GM12874 (cell line): ENCODE data around the gene SPSB4.

ENCODE experiments used
- TF ChIP-seq, protein P1 (sequence below): IDR thresholded peaks from 2 replicates; pipeline ENCODE4 v1.5.1; 2011; ENCODE audit warnings: low read depth, mild to moderate bottlenecking, control low read depth, low read length, moderate library complexity; ENCODE audit not compliant: insufficient read depth

The SPSB4 gene

GRCh38 chr3:141115789-141116541, 64.8 kb downstream of the SPSB4 start:
- TF ChIP-seq, protein P1, sequence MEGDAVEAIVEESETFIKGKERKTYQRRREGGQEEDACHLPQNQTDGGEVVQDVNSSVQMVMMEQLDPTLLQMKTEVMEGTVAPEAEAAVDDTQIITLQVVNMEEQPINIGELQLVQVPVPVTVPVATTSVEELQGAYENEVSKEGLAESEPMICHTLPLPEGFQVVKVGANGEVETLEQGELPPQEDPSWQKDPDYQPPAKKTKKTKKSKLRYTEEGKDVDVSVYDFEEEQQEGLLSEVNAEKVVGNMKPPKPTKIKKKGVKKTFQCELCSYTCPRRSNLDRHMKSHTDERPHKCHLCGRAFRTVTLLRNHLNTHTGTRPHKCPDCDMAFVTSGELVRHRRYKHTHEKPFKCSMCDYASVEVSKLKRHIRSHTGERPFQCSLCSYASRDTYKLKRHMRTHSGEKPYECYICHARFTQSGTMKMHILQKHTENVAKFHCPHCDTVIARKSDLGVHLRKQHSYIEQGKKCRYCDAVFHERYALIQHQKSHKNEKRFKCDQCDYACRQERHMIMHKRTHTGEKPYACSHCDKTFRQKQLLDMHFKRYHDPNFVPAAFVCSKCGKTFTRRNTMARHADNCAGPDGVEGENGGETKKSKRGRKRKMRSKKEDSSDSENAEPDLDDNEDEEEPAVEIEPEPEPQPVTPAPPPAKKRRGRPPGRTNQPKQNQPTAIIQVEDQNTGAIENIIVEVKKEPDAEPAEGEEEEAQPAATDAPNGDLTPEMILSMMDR, result no peak

- TF ChIP-seq, protein P1, result no peak
These were observed 65.6 kb downstream of the SPSB4 start for GRCh38 chr3:141116721-141117120.

DNA sequence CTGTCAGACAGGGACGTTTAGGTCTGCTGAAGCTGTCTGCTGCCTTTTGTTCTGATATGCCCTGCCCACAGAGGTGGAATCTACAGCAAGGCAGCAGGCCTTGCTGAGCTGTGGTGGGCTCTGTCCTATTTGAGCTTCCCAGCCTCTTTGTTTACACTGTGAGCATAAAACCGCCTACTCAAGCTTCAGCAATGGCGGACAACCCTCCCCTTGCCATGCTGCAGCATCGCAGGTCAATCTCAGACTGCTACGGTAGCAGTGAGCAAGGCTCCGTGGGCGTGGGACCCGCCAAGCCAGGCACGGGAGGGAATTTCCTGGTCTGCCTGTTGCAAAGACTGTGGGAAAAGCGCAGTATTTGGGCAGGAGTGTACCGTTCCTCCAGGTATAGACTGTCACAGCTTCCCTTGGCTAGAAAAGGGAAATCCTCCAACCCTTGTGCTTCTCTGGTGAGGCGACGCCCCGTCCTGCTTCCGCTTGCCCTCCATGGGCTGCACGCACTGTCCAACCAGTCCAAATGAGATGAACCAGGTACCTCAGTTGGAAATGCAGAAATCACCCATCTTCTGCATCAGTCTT, 71.4 kb downstream of the SPSB4 start:
- TF ChIP-seq, protein P1, result no peak

DNA sequence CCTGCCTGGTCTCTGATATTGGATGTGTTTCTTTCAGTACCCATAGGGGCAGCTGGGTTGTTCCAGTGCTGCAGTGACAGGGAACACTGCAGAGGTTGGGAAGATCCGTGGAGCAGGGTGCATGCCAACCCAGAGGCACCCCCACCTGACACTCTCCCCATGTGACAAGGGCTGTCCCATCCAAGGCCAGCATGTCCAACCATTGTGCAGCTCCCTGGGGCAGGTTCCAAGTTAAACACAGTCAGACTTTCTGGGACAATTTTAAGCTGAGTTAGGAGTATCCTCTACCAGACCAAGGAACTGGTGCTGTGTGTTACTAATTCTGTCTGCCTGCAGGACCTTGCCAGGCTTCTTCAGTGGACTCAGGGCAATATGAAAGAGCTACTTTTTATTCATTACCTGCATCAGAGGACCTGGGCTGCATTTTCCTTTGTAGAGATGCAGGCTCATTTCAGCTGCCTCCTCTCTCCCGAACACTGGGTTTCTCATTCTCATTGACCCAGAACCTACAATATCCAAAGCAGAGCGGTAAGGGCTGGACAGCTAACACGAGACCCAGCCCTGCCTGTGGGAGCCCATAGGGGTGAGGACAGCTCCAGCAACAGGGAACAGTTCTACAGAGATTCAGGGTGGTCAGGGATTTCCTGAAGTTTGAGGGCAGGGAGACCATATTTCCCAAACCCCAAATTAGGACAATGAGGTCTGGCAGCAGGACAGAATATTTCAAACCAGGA, 72.7 kb downstream of the SPSB4 start:
- TF ChIP-seq, protein P1, result no peak

GRCh38 chr3:141124715-141125114, 73.6 kb downstream of the SPSB4 start:
- TF ChIP-seq, protein P1, result no peak

GRCh38 chr3:141125351-141125750, 74.2 kb downstream of the SPSB4 start:
- TF ChIP-seq, protein P1, result no peak

GRCh38 chr3:141126661-141127343, 75.7 kb downstream of the SPSB4 start:
- TF ChIP-seq, protein P1, result no peak
